Ishikawa (cell line): ENCODE measurements around the gene MAML2.

Experiments
- CEBPB ChIP-seq: IDR thresholded peaks from 2 replicates; pipeline ENCODE4 v1.6.1; 2012
- CREB1 ChIP-seq: IDR thresholded peaks from 2 replicates; pipeline ENCODE4 v1.6.1; 2012; ENCODE audit warnings: low read depth
- EGR1 ChIP-seq: IDR thresholded peaks from 2 replicates; pipeline ENCODE4 v1.6.1; 2012
- EP300 ChIP-seq: IDR thresholded peaks from 2 replicates; pipeline ENCODE4 v1.6.1; 2012; ENCODE audit warnings: borderline replicate concordance
- FOXM1 ChIP-seq: IDR thresholded peaks from 2 replicates; pipeline ENCODE4 v1.6.1; 2012; ENCODE audit warnings: low read depth, borderline replicate concordance
- NFIC ChIP-seq: IDR thresholded peaks from 2 replicates; pipeline ENCODE4 v1.6.1; 2012
- RAD21 ChIP-seq: IDR thresholded peaks from 2 replicates; pipeline ENCODE4 v1.6.1; 2012; ENCODE audit warnings: low read depth
- TAF1 ChIP-seq: IDR thresholded peaks from 2 replicates; pipeline ENCODE4 v1.6.1; 2012; ENCODE audit warnings: low read depth, mild to moderate bottlenecking
- TCF12 ChIP-seq: IDR thresholded peaks from 2 replicates; pipeline ENCODE4 v1.6.1; 2012; ENCODE audit warnings: low read depth
- TEAD4 ChIP-seq: IDR thresholded peaks from 2 replicates; pipeline ENCODE4 v1.6.1; 2012
- YY1 ChIP-seq: IDR thresholded peaks from 2 replicates; pipeline ENCODE4 v1.6.1; 2012; ENCODE audit warnings: low read depth
- ZBTB7A ChIP-seq: IDR thresholded peaks from 2 replicates; pipeline ENCODE4 v1.6.1; 2012; ENCODE audit warnings: low read depth
- TF ChIP-seq, protein P1 (sequence below): IDR thresholded peaks from 2 replicates; pipeline ENCODE4 v1.6.1; 2012
- TF ChIP-seq, protein P2 (sequence below): IDR thresholded peaks from 2 replicates; pipeline ENCODE4 v1.6.1; 2012
- TF ChIP-seq, protein P3 (sequence below): IDR thresholded peaks from 2 replicates; pipeline ENCODE4 v1.6.1; 2012; ENCODE audit warnings: low read depth, mild to moderate bottlenecking

The MAML2 gene

DNA sequence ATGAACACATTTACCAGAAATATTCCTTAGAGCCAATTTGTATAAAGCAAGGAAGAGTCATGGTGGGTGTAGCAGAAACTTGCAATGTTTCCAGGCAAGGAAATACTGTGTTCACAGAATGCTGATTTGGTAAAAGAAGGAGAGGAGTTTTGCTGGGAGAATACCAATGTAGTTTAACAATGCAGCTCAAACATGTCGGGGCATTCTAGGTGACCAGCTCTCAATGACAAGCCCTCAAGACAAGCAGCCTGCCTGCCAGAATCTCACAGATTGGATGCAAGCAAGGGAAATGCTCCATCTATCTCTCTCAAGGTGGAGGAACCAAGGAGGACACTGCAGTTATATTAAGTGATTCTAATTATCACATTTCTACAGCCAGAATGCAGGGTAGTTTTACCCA is 190.4 kb downstream of the MAML2 start:
- TF ChIP-seq, protein P1, sequence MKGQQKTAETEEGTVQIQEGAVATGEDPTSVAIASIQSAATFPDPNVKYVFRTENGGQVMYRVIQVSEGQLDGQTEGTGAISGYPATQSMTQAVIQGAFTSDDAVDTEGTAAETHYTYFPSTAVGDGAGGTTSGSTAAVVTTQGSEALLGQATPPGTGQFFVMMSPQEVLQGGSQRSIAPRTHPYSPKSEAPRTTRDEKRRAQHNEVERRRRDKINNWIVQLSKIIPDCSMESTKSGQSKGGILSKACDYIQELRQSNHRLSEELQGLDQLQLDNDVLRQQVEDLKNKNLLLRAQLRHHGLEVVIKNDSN = no peak
- no peak for TF ChIP-seq ZBTB7A

DNA sequence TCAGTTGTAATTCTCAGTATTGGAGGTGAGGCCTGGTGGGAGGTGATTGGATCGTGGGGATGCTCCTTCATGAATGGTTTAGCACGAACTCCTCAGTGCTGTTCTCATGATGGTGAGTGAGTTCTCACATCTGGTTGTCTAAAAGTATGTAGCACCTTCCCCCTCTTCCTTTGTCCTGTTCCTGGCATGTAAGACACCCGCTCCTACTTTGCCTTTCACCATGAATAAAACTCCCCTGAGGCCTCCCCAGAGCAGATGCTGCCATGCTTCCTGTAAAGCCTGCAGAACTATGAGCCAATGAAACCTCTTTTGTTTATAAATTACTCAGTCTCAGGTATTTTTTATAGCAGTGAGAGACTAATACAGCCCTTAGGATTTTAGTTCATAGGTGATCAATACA is 191.5 kb downstream of the MAML2 start:
- no peak for TF ChIP-seq CREB1
- TF ChIP-seq TCF12 = no peak
- TF ChIP-seq RAD21 = no peak
- TF ChIP-seq EGR1 = no peak
- no peak for TF ChIP-seq EP300
- TF ChIP-seq, protein P2, sequence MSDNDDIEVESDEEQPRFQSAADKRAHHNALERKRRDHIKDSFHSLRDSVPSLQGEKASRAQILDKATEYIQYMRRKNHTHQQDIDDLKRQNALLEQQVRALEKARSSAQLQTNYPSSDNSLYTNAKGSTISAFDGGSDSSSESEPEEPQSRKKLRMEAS = no peak
- no peak for TF ChIP-seq YY1
- TF ChIP-seq ZBTB7A = no peak
- TF ChIP-seq, protein P3, sequence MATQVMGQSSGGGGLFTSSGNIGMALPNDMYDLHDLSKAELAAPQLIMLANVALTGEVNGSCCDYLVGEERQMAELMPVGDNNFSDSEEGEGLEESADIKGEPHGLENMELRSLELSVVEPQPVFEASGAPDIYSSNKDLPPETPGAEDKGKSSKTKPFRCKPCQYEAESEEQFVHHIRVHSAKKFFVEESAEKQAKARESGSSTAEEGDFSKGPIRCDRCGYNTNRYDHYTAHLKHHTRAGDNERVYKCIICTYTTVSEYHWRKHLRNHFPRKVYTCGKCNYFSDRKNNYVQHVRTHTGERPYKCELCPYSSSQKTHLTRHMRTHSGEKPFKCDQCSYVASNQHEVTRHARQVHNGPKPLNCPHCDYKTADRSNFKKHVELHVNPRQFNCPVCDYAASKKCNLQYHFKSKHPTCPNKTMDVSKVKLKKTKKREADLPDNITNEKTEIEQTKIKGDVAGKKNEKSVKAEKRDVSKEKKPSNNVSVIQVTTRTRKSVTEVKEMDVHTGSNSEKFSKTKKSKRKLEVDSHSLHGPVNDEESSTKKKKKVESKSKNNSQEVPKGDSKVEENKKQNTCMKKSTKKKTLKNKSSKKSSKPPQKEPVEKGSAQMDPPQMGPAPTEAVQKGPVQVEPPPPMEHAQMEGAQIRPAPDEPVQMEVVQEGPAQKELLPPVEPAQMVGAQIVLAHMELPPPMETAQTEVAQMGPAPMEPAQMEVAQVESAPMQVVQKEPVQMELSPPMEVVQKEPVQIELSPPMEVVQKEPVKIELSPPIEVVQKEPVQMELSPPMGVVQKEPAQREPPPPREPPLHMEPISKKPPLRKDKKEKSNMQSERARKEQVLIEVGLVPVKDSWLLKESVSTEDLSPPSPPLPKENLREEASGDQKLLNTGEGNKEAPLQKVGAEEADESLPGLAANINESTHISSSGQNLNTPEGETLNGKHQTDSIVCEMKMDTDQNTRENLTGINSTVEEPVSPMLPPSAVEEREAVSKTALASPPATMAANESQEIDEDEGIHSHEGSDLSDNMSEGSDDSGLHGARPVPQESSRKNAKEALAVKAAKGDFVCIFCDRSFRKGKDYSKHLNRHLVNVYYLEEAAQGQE = no peak
- TF ChIP-seq FOXM1 = no peak
- no peak for TF ChIP-seq TEAD4
- no peak for TF ChIP-seq TAF1
- TF ChIP-seq, protein P1 = no peak

DNA sequence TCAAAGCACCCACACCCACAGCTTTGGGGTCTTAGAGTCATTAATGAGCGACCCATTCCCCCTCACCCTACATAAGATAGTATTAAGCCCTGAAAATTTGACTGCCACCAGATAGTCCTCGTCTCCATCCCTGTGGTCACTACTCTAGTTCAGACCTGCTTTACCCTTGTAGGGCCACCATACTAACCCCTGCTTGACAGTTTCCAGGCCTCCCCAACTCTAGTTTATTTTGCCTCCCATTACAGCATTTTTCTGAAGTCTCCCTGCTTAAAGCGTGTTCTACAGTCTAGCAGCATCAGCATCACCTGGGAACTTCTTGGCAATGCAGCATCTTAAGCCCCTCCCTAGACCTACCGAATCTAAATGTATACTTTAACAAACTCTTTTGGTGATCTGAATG is 192.4 kb downstream of the MAML2 start:
- TF ChIP-seq TEAD4 (no peak), TAF1 (no peak), ZBTB7A (no peak), CEBPB (no peak), NFIC (no peak)
- TF ChIP-seq, protein P3 = no peak

DNA sequence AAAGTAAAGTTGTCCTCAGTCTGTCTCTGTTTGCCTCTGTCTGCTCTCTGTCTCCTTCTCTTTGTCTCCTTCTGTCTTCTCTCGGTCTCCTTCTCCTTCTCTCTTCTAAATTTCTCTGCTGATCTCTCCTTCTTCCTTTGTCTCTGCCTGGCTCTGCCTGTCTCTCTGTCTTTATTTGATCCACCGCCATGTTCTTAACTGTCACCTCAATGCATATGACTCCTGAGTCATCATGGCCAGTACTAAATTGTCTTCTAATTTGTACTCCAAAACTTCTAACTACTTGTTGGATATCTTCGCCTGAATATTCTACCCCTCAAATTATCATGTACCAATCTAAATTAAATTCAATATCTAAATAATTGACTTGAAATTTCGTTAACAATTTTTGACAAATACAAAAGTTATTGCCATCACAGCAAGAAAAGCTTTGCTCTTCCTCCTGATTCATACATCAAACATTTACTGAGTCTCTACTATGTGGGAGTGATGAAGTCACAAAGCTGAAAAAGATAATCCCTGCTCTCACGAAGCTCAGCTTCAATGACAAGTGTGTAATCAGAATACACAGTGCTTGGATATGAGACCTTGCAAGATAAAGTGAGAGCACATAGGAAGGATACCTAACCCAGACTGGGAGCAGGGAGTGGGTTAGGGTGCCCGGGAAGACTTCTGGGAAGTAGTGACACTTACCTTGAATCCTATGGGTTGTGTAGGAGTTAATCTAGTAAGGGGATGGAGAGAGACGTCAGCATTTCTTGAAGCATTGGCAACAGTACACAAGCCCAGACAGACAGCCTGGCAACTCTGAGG is 193.0 kb downstream of the MAML2 start:
- TF ChIP-seq YY1 = no peak
- no peak for TF ChIP-seq CEBPB
- TF ChIP-seq EGR1 = no peak
- TF ChIP-seq RAD21 = no peak
- TF ChIP-seq TAF1 = no peak
- TF ChIP-seq, protein P2 = no peak
- TF ChIP-seq TCF12 = no peak
- no peak for TF ChIP-seq EP300
- no peak for TF ChIP-seq NFIC
- TF ChIP-seq, protein P3 = no peak
- TF ChIP-seq, protein P1 = no peak
- TF ChIP-seq CREB1 = no peak
- no peak for TF ChIP-seq FOXM1
- TF ChIP-seq TEAD4 = no peak
- no peak for TF ChIP-seq ZBTB7A
